ENCODE results near the gene GNG13.

The GNG13 gene

DNA sequence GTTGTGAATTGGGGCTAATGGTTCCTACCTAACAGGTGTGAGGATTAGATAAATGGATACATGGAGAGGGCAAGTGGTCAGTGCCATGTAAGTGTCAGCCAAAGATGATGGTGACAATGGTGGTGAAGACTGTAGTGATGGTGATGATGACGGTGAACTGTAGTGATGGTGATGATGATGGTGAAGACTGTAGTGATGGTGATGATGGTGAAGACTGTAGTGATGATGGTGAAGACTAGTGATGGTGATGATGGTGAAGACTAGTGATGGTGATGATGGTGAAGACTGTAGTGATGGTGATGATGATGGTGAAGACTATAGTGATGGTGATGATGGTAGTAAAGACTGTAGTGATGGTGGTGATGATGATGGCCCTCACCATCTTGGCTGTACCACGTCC is 18.1 kb upstream of the GNG13 start:
- no peak overlapping the region for H3K4me3 ChIP-seq (ENCODE audit: low read depth, low read length)
- no peak for TF ChIP-seq CTCF (IDR thresholded peaks at IDR 0.05; ENCODE audit: low read depth, low read length, missing control alignments)
- DNase-seq (ENCODE audit: low read depth), result no peak

DNA sequence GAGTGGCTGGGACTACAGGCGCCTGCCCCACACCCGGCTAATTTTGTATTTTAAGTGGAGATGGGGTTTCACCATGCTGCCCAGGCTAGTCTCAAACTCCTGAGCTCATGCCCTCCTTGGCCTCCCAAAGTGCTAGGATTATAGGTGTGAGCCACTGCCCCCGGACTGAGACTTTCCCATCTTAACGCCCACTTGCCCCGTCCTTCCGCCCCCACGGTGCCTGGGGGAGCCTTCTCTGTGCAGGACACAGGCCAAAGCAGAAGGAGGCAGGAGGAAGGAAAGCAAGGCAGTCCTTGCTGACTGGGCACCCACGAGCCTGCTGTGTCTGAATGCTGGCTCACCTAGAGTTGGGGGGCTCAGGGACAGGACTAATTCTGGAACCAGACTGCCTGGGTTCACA is 17.6 kb upstream of the GNG13 start:
- TF ChIP-seq CTCF (IDR thresholded peaks at IDR 0.05; ENCODE audit: low read depth, low read length, missing control alignments), result no peak
- no peak overlapping the region for H3K4me3 ChIP-seq (ENCODE audit: low read depth, low read length)
- no peak for DNase-seq (ENCODE audit: low read depth)

DNA sequence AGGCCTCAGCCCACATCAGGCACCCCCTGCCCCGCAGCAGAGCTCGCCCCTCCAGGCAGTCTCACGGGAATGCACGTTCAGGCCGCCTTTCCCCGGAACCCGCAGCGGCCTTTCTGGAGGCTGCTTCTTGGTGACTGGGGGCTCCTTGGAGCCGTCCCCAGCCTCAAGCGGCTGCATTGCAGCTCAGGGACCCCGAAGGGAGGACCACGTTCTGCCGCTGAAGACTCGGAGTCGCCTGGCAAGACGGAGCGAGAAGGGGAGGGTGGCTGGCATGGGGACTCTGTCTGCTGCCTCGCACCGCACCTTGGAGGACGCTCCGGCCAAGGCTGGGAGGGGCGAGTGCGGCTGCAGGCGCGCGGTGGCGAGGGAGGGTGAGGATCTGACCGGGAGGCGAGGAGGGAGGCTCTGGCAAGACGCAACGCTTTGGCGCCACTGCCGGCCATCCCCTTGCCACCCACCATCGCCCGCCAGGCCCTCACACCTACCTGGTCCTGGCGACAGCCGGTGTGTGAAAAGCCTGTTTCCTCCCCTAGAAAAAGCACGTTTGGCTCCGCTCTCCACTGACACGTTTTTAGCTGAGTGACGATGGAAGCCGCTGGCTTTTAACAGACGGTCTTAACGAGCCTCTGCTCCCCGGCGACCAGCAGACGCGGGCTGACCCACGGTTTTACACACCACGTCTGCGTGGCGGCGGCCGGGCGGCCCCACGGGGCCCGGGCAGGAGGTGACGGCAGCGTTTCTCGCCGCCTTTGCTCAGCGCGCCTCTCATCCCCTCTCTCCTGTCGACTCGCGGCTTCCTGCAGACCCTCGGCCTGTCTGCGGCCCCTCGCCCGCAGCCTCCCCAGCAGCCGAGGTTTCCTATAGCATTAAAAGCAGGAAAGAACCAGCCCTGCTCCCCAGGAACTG is 16.7 kb upstream of the GNG13 start:
- TF ChIP-seq CTCF (IDR thresholded peaks at IDR 0.05; ENCODE audit: low read depth, low read length, missing control alignments), result no peak
- no peak for DNase-seq (ENCODE audit: low read depth)
- H3K4me3 ChIP-seq (ENCODE audit: low read depth, low read length), result no peak overlapping the region

GRCh38 chr16:815861-816260 is 15.3 kb upstream of the GNG13 start:
- no peak for TF ChIP-seq CTCF (IDR thresholded peaks at IDR 0.05; ENCODE audit: low read depth, low read length, missing control alignments)
- DNase-seq (ENCODE audit: low read depth), result no peak
- no peak overlapping the region for H3K4me3 ChIP-seq (ENCODE audit: low read depth, low read length)

GRCh38 chr16:814974-815373 is 14.4 kb upstream of the GNG13 start:
- no peak overlapping the region for H3K4me3 ChIP-seq (ENCODE audit: low read depth, low read length)
- DNase-seq (ENCODE audit: low read depth), result no peak
- no peak for TF ChIP-seq CTCF (IDR thresholded peaks at IDR 0.05; ENCODE audit: low read depth, low read length, missing control alignments)

DNA sequence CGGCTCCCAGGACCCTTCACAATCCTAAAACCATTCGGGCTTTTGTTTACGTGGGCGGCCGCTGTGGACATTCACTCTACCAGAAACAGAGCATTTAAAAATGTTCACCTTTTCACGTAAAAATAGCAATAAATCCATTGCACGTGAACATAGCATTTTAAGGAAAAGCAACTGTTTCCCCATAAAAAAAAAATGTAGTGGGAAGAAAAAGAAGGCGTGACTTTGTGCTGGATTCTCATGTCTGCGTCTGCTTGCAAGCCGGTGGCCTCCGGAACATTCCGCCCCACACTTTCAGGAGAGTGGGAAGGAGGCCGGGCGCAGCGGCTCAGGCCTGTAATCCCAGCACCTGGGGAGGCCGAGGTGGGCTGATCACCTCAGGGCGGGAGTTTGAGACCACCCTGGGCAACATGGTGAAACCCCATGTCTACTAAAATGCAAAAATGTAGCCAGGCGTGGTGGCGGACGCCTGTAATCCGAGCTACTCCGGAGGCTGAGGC is 13.4 kb upstream of the GNG13 start:
- DNase-seq (ENCODE audit: low read depth), result no peak
- no peak for TF ChIP-seq CTCF (IDR thresholded peaks at IDR 0.05; ENCODE audit: low read depth, low read length, missing control alignments)
- H3K4me3 ChIP-seq (ENCODE audit: low read depth, low read length), result no peak overlapping the region

Measured in GM12864 (cell line).